DOHH2 (cell line): ENCODE results near the gene PRG2.

ENCODE experiments used
- H3F3A ChIP-seq: fragments of 200-600 bp; sonication (generic), shearing (Covaris generic); 2 replicates; pipeline ENCODE4 v1.6.0; 2016; ENCODE audit warnings: antibody characterized with exemption, mild to moderate bottlenecking; ENCODE audit not compliant: control insufficient read depth, insufficient read depth
- H3K27ac ChIP-seq: fragments of 200-600 bp; sonication (generic); 2 replicates; pipeline ENCODE4 v1.5.1; 2014; ENCODE audit warnings: low read depth, mild to moderate bottlenecking, low read length, moderate library complexity
- H3K27me3 ChIP-seq: fragments of 200-600 bp; sonication (generic); 2 replicates; pipeline ENCODE4 v1.6.1; 2014; ENCODE audit warnings: mild to moderate bottlenecking, low read length, mixed read lengths; ENCODE audit not compliant: control insufficient read depth
- H3K36me3 ChIP-seq: fragments of 200-600 bp; sonication (generic); 2 replicates; pipeline ENCODE4 v1.6.1; 2014; ENCODE audit warnings: mild to moderate bottlenecking, low read length, moderate library complexity, mixed read lengths; ENCODE audit not compliant: control insufficient read depth
- H3K4me1 ChIP-seq: fragments of 200-600 bp; sonication (generic); 2 replicates; pipeline ENCODE4 v1.6.1; 2014; ENCODE audit warnings: mild to moderate bottlenecking, low read length, mixed read lengths; ENCODE audit not compliant: control insufficient read depth
- H3K4me2 ChIP-seq: fragments of 200-600 bp; sonication (generic); 2 replicates; pipeline ENCODE4 v1.6.0; 2014; ENCODE audit warnings: mild to moderate bottlenecking, low read length, moderate library complexity
- H3K4me3 ChIP-seq: fragments of 200-600 bp; sonication (generic); 2 replicates; pipeline ENCODE4 v1.5.1; 2014; ENCODE audit warnings: mild to moderate bottlenecking, low read length, mixed read lengths
- H3K79me2 ChIP-seq: fragments of 200-600 bp; sonication (generic); 2 replicates; pipeline ENCODE4 v1.6.1; 2014; ENCODE audit warnings: mild to moderate bottlenecking, low read length, mixed read lengths; ENCODE audit not compliant: control insufficient read depth
- H3K9me2 ChIP-seq: fragments of 200-600 bp; sonication (generic); replicated peaks from 2 replicates; pipeline ENCODE4 v1.6.1; 2014; ENCODE audit warnings: mild to moderate bottlenecking, low read length, mixed read lengths; ENCODE audit not compliant: control insufficient read depth
- H3K9me3 ChIP-seq: fragments of 200-600 bp; sonication (generic); 2 replicates; pipeline ENCODE4 v1.6.1; 2014; ENCODE audit warnings: antibody characterized with exemption, low read length, mixed read lengths; ENCODE audit not compliant: control insufficient read depth, insufficient read depth
- H4K20me1 ChIP-seq: fragments of 200-600 bp; sonication (generic); 2 replicates; pipeline ENCODE4 v1.6.0; 2014; ENCODE audit warnings: low read depth, mild to moderate bottlenecking, antibody characterized with exemption, low read length, moderate library complexity; ENCODE audit not compliant: control insufficient read depth, insufficient read depth
- EZH2phosphoT487 ChIP-seq: fragments of 200-600 bp; sonication (generic); IDR thresholded peaks from 2 replicates; pipeline ENCODE4 v1.6.1; 2017; ENCODE audit warnings: borderline replicate concordance, mild to moderate bottlenecking, antibody characterized with exemption, low read length, moderate library complexity, mixed read lengths
- TF ChIP-seq, protein P1 (sequence below): fragments of 200-600 bp; sonication (generic); IDR thresholded peaks from one replicate; pipeline ENCODE4 v1.5.1; 2014; ENCODE audit warnings: antibody characterized with exemption, mild to moderate bottlenecking, low read depth, low read length; ENCODE audit not compliant: poor library complexity, severe bottlenecking

PRG2 gene

DNA sequence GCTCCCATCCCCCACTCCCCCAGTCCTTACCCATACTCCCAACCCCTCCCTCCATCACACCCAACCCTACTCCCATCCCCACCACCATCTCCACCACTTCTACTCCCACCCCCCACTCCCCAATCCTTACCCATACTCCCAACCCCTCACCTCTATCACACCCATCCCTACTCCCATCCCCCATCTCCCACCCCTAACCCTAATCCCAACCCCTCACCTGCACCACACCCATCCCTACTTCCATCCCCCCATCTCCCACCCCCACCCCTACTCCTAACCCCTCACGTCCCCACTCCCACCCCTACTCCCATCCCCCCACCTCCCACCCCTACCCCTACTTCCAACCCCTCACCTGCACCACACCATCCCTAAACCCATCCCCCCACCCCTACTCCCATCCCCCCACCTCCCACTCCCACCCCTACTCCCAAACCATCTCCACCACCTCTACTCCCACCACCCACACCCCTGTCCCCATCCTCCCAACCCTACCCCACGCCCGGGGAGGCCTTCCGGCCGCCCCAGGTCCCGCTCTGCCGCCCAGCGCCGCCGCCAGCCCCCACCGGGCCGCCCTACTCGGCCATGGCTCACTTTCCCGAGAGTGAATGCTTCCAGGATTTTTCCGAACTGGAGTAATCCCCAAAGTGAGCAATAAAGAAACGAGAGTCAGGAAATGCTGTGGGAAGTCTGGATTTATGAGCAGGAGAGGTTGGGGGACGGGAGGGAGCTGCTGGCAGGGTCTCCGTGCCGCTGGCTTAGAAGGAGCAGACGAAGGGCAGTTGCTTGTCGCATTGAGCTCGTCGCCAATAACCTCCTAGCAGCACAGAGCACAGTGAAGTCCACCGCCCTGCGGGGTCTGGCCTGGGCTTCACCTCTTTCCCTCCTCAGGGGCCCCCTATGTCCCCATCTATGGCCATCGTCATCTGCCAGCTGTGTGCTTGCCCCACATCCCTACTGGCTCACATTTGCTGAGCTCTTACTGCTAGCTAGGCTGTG lies 14.1 kb downstream of the PRG2 start:
- Histone ChIP-seq H4K20me1 (no peaks in the 10 kb centered on the region), H3K4me1 (no peaks in the 10 kb centered on the region), H3K27ac (no peak overlapping the region), H3K36me3 (no peaks in the 10 kb centered on the region), H3K79me2 (no peaks in the 10 kb centered on the region), H3K9me3 (no peaks in the 10 kb centered on the region), H3K27me3 (peaks cover 4% of the 10 kb centered on the region; the same call in 1 of the 2 replicates), H3F3A (no peaks in the 10 kb centered on the region), H3K9me2 (no peaks in the 10 kb centered on the region), H3K4me2 (no peak overlapping the region), H3K4me3 (no peak overlapping the region)
- TF ChIP-seq EZH2phosphoT487 = no peak
- TF ChIP-seq, protein P1, sequence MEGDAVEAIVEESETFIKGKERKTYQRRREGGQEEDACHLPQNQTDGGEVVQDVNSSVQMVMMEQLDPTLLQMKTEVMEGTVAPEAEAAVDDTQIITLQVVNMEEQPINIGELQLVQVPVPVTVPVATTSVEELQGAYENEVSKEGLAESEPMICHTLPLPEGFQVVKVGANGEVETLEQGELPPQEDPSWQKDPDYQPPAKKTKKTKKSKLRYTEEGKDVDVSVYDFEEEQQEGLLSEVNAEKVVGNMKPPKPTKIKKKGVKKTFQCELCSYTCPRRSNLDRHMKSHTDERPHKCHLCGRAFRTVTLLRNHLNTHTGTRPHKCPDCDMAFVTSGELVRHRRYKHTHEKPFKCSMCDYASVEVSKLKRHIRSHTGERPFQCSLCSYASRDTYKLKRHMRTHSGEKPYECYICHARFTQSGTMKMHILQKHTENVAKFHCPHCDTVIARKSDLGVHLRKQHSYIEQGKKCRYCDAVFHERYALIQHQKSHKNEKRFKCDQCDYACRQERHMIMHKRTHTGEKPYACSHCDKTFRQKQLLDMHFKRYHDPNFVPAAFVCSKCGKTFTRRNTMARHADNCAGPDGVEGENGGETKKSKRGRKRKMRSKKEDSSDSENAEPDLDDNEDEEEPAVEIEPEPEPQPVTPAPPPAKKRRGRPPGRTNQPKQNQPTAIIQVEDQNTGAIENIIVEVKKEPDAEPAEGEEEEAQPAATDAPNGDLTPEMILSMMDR = no peak

DNA sequence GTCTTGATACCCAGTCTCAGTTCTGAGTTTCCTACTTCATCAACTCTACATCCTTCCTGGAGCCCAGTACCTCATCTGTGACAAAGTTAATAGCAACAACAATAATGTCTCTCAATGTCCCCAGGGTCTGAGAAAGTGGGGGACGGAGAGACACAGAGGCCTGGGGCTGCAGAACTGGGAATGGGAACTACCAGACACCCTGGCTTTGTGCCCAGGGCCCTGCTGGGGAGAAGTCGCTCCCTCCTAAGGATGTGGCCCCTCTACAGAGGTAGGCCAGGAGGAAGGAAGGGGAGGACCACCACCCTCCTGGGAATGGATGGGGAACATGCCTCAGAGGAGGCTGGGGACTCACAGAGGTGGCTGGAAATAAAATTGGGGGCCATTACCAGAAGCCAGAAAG lies 15.0 kb downstream of the PRG2 start:
- TF ChIP-seq, protein P1 = no peak
- no peak for TF ChIP-seq EZH2phosphoT487
- no peaks in the 10 kb centered on the region for H3K9me3 ChIP-seq
- H3K27me3 ChIP-seq = peaks cover 4% of the 10 kb centered on the region; the same call in 1 of the 2 replicates
- H3K79me2 ChIP-seq = no peaks in the 10 kb centered on the region
- H3K4me3 ChIP-seq = no peak overlapping the region
- H3K4me1 ChIP-seq = no peaks in the 10 kb centered on the region
- H3K4me2 ChIP-seq = no peak overlapping the region
- no peaks in the 10 kb centered on the region for H3K36me3 ChIP-seq
- no peaks in the 10 kb centered on the region for H3K9me2 ChIP-seq
- H4K20me1 ChIP-seq = no peaks in the 10 kb centered on the region
- H3K27ac ChIP-seq = no peak overlapping the region
- no peaks in the 10 kb centered on the region for H3F3A ChIP-seq

DNA sequence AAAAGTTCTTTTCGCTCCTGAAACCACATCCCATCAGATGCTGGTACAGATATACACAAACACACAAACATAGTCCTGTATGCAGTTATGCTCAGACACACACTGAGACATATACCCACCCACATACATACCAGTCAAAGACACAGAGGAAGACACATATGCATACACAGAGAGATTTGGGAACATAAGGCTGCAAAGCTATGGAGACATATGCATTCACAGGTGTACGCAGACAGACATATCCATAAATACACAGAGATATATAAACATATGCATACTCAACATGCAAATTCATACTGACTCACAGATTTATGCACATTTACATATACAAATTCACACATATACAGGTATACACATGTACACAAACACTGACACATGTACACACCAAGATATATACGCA lies 15.5 kb downstream of the PRG2 start:
- Histone ChIP-seq H3K36me3 (no peaks in the 10 kb centered on the region), H3K4me1 (no peaks in the 10 kb centered on the region), H3K79me2 (no peaks in the 10 kb centered on the region), H3K9me2 (no peaks in the 10 kb centered on the region), H3K27me3 (peaks cover 4% of the 10 kb centered on the region; the same call in 1 of the 2 replicates), H3K27ac (no peak overlapping the region), H3K4me2 (no peak overlapping the region), H4K20me1 (no peaks in the 10 kb centered on the region), H3K9me3 (no peaks in the 10 kb centered on the region), H3K4me3 (no peak overlapping the region), H3F3A (no peaks in the 10 kb centered on the region)
- TF ChIP-seq, protein P1 = no peak
- TF ChIP-seq EZH2phosphoT487 = no peak
